T-helper 9 cell (primary cell): Measurements from ENCODE around the gene OCRL.

Experiments used
- DNase-seq: peaks from one replicate; pipeline ENCODE4 v3.0.0-alpha.2; 2020

Gene OCRL

DNA sequence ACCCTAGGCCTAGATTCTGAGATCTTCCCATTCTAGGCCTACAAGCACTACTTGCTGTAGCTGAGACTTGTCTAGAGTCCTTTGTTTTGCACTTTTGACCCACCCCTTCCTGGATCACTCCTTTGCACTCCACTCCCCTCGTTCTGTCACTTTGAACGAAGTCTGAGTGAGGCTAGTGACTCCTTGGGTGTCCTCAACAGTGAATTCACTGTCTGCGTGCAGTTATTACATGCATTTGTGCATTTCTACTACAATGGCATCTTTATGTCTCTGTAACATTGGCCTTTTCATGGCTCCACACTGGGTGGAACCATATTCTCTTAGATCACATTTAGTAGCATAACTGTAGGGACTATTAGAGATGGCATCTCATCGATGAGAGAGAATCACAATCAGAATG lies 50.5 kb downstream of the OCRL start:
- no peak for DNase-seq

DNA sequence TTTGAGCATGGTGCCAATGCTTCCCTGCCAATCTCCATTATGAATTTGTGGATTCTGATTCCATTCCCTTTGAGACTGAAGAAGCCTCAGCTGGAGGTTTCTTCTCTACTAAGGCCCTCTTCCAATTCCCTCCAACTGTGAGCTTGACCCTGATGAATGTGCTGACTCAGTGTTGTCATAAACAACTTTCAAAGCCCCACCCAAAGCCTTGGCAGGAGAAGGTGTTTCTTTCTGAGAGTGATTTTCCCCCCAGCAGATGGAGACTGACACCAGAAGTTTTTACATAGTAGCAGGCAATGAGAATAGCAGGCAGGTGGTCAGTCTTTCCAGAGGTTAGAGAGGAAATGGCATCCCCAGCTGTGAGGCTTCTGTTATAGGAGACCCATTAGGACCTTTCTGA lies 53.1 kb downstream of the OCRL start:
- no peak for DNase-seq

GRCh38 chrX:129594781-129595180 lies 54.7 kb downstream of the OCRL start:
- no peak for DNase-seq

DNA sequence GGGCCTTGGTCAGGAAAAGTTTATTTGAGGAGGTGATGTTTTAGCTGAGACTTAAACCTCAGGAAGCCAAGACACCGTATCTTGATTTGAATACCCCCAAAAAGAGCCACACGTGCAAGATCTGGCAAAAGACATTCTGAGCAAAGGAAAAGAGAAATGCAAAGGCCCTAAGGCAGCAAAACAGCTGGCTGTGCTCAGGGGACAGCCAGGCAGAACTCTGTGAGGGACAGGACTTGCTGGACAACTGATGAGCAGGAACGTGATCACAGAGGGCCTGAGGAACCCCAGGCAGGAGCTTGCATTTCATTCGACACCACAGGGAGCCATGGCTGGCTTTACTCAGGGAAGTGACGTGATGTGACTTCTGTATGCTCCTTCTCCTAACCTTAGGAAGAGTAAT lies 56.0 kb downstream of the OCRL start:
- no peak for DNase-seq

- DNase-seq = no peak
Observed at GRCh38 chrX:129597905-129598304, 57.8 kb downstream of the OCRL start.

DNA sequence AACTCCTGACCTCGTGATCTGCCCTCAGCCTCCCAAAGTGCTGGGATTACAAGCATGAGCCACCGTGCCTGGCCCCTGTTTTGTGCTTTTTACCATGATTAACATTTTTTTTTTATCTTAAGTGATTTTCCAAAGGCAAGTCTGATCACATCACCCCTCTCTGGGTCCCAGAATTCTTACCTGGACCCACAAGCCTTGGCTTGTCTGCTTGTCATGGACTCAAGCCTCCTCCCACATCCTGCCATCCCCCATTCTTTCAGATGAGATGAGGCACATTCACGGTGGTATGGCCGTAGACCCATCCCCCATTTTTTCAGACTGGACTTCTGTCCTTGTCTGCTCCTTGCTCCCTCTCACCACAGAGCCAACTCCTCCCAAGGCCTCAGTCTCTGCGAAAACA lies 59.4 kb downstream of the OCRL start:
- DNase-seq = no peak

- no peak for DNase-seq
Observed at GRCh38 chrX:129599996-129600395, 59.9 kb downstream of the OCRL start.

DNA sequence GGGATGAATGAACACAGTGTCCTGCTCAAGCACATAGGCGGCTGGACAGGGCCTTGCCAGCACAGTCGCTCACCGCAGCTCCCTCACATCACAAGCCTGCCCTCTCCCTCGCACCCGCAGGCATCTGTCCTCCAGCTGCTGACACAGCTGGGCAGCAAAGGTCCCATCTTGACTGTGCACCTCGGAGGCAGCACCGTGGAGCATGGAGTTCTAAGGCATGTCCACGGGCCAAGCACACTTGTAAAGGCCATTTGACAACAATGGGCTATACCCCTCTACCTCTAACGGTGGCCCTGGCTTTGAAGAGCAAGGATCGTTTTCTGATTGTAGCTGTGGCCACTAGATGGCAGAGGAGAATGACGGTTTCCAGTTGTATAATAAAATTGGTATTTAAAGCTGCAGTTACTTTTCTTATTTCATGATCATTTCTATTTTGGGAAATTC lies 60.9 kb downstream of the OCRL start:
- no peak for DNase-seq

DNA sequence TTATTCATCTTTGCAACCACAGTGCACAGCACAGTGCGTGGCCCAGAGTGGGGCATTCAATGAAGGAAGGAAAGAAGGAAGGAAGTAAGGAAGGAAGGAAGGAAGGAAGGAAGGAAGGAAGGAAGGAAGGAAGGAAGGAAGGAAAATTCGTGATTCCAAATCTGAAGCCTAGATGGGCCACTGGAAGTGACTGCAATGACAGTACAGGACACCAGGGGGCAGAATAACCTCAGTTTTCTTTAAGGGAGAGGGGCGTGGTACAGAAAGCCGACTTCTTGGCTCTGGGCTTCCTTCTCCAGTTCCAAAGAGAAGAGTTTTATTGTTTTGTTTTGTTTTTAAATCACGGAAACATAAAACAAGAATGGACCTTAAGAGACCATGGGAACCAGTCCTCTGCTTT lies 66.9 kb downstream of the OCRL start:
- peak; percentile 58 for DNase-seq

DNA sequence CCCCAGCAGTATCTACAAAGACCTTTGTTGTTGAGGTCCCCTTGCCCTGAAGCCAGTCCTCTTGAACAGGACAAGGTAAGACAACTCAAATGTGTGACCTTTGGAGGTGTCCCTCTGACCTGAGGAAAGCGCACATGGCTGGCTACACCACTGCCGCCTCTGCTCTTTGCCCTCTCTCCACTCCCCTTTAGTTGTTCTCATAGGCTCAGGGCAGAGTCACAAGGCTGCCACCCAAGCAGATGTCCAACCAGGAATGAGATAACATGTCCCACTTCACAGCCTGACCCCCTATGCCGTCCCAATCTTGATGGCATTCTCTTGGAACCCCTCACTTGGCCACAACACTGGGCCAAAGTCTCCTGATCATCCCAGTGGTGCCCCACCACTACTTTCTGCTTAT lies 68.4 kb downstream of the OCRL start:
- no peak for DNase-seq

DNA sequence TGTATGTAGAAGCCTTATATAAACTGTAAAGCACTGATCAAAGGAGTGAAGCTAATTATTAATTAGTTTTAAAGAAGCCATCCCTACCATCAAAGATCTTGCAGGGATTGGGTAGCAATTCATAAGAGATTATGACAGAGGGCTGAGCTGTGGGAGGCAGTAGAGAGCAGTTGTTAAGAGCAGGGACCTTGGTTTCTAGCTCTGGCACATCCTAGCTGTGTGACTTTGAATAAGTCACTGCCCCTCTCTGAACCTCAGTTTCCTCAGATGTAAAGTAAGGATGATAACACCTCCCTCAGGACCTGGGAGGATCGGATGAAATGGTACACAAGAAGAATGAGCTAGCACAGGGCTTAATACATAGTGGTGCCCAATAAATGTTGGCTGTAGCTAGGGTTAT lies 69.3 kb downstream of the OCRL start:
- no peak for DNase-seq

GRCh38 chrX:129612396-129612795 lies 72.3 kb downstream of the OCRL start:
- DNase-seq = no peak

- no peak for DNase-seq
Observed at GRCh38 chrX:129613596-129613995, 73.5 kb downstream of the OCRL start.

- no peak for DNase-seq
Observed at GRCh38 chrX:129614481-129615255, 74.6 kb downstream of the OCRL start.

GRCh38 chrX:129617420-129617819 lies 77.4 kb downstream of the OCRL start:
- DNase-seq = no peak

GRCh38 chrX:129618997-129619396 lies 78.9 kb downstream of the OCRL start:
- no peak for DNase-seq

GRCh38 chrX:129622757-129623301 lies 82.8 kb downstream of the OCRL start:
- no peak for DNase-seq

DNA sequence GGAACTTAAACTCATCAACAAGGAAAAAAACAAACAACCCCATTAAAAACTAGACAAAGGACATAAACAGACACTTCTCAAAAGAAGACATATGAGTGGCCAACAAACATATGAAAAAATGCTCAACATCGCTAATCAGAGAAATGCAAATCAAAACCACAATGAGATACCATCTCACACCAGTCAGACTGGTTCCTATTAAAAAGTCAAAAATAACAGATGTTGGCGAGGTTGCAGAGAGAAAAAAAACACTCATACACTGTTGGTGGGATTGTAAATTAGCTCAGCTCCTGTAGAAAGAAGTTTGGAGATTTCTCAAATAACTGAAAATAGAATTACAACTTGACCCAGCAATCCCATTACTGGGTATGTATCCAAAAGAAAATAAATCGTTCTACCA lies 86.0 kb downstream of the OCRL start:
- DNase-seq = no peak

DNA sequence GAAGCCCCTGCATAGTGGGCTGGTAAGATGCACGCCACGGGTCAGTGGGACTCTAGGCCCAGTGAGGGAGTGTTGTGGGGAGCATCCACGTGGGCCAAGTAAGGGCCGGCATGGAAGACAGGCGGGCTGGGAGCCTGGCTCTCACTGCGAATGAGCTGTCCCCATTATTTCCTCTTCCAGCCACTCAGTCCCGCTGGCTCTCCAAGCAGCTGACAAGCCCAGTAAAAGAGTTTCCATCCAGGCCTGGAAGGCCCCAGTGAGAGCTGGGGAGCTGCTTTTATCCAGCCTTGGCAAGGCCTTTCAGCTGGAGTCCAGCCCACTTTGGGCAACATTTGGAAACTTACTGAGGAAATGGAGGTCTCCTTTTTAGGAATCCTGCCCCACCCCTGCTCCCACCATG lies 89.8 kb downstream of the OCRL start:
- no peak for DNase-seq

DNA sequence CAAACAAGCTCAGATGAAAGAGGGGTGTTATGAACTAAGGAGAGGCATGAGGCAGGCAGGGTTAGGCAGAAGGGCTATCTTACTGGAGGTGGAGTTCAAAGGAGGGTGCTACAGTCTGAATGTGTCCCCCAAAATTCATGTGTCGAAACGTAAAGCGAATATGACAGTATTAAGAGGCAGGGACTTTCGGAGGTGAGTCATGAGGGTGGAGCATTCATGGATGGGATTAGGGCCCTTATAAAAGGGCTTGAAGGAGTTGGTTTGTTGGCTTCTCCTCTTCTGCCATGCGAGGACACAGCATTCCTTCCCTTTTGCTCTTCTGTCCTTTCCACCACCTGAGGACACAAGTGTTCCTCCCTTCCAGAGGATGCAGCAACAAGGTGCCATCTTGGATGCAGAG lies 91.8 kb downstream of the OCRL start:
- DNase-seq = no peak

- no peak for DNase-seq
Observed at GRCh38 chrX:129632443-129632842, 92.4 kb downstream of the OCRL start.

DNA sequence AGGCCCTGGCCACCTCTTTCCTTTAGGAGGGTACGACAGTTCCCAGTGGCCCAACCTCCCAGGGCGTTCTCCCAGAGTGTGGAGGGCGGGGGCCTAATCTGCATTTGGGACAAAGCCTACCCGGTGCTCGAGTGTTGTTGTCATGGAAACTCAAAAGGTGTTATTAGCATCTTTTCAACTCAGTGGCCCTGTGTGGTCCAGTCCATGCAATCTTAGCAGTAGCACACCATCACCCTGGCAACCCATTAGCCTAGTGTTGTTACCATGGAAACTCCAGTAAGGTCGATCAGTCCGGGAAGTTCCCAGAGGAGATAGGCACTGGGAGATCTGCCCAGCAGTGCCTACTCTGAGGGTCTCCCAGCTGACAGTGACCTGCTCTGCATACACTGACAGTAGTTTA lies 94.5 kb downstream of the OCRL start:
- no peak for DNase-seq

GRCh38 chrX:129636175-129636681 lies 96.2 kb downstream of the OCRL start:
- DNase-seq = no peak

GRCh38 chrX:129637217-129638109 lies 97.4 kb downstream of the OCRL start:
- peak; percentile 77 for DNase-seq
